Measurements from ENCODE around the gene BACH2. TPM values are rescaled to one million over a fixed set of nuclear protein-coding genes. Genes with fewer than 3 reads are reported as not detected.

BACH2 gene
- total and polyA plus RNA-seq, 2 experiments from 2014 or later, result 1.6 to 5.7 TPM

DNA sequence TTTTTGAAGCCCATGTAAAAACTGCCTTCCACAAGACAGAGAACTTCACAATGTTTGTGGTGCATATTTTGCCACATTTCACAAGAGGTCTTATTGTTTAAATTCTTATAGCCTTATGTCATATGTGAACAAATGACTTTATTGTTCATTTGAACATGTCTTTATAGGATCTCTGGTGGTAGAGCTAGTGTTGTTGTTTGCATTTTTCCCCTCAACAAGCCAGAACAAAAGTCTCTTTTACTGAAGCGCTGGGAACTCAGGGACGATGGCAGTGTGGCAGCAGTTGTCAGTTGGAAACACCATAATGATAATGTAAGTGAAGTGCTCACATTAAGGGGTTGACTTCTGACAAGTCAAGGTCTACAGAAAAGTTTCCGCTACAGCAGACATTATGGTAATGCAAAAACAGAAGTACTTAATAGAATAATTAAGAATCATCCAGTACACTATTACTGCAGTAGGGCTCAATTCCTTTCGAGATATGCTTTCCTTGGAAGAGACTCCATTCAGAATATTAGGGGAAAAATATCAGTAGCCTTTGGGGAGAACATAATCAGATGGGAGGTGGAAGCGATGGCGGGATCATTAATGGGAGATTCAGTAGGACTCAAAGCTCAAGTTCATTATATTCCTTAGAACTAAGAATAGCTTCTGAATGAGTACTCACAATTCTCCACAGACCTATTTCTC lies 222.3 kb downstream of the BACH2 start (continued):
- TF ChIP-seq, protein P1, sequence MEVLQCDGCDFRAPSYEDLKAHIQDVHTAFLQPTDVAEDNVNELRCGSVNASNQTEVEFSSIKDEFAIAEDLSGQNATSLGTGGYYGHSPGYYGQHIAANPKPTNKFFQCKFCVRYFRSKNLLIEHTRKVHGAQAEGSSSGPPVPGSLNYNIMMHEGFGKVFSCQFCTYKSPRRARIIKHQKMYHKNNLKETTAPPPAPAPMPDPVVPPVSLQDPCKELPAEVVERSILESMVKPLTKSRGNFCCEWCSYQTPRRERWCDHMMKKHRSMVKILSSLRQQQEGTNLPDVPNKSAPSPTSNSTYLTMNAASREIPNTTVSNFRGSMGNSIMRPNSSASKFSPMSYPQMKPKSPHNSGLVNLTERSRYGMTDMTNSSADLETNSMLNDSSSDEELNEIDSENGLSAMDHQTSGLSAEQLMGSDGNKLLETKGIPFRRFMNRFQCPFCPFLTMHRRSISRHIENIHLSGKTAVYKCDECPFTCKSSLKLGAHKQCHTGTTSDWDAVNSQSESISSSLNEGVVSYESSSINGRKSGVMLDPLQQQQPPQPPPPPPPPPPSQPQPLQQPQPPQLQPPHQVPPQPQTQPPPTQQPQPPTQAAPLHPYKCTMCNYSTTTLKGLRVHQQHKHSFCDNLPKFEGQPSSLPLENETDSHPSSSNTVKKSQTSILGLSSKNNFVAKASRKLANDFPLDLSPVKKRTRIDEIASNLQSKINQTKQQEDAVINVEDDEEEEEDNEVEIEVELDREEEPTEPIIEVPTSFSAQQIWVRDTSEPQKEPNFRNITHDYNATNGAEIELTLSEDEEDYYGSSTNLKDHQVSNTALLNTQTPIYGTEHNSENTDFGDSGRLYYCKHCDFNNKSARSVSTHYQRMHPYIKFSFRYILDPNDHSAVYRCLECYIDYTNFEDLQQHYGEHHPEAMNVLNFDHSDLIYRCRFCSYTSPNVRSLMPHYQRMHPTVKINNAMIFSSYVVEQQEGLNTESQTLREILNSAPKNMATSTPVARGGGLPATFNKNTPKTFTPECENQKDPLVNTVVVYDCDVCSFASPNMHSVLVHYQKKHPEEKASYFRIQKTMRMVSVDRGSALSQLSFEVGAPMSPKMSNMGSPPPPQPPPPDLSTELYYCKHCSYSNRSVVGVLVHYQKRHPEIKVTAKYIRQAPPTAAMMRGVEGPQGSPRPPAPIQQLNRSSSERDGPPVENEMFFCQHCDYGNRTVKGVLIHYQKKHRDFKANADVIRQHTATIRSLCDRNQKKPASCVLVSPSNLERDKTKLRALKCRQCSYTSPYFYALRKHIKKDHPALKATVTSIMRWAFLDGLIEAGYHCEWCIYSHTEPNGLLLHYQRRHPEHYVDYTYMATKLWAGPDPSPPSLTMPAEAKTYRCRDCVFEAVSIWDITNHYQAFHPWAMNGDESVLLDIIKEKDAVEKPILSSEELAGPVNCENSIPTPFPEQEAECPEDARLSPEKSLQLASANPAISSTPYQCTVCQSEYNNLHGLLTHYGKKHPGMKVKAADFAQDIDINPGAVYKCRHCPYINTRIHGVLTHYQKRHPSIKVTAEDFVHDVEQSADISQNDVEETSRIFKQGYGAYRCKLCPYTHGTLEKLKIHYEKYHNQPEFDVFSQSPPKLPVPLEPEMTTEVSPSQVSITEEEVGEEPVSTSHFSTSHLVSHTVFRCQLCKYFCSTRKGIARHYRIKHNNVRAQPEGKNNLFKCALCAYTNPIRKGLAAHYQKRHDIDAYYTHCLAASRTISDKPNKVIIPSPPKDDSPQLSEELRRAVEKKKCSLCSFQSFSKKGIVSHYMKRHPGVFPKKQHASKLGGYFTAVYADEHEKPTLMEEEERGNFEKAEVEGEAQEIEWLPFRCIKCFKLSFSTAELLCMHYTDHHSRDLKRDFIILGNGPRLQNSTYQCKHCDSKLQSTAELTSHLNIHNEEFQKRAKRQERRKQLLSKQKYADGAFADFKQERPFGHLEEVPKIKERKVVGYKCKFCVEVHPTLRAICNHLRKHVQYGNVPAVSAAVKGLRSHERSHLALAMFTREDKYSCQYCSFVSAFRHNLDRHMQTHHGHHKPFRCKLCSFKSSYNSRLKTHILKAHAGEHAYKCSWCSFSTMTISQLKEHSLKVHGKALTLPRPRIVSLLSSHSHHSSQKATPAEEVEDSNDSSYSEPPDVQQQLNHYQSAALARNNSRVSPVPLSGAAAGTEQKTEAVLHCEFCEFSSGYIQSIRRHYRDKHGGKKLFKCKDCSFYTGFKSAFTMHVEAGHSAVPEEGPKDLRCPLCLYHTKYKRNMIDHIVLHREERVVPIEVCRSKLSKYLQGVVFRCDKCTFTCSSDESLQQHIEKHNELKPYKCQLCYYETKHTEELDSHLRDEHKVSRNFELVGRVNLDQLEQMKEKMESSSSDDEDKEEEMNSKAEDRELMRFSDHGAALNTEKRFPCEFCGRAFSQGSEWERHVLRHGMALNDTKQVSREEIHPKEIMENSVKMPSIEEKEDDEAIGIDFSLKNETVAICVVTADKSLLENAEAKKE (CRISPR knock-in tag; IDR thresholded peaks at IDR 0.05), result no peak
- TF ChIP-seq ZNF114 (CRISPR knock-in tag; IDR thresholded peaks at IDR 0.05), result no peak
- TF ChIP-seq, protein P2, sequence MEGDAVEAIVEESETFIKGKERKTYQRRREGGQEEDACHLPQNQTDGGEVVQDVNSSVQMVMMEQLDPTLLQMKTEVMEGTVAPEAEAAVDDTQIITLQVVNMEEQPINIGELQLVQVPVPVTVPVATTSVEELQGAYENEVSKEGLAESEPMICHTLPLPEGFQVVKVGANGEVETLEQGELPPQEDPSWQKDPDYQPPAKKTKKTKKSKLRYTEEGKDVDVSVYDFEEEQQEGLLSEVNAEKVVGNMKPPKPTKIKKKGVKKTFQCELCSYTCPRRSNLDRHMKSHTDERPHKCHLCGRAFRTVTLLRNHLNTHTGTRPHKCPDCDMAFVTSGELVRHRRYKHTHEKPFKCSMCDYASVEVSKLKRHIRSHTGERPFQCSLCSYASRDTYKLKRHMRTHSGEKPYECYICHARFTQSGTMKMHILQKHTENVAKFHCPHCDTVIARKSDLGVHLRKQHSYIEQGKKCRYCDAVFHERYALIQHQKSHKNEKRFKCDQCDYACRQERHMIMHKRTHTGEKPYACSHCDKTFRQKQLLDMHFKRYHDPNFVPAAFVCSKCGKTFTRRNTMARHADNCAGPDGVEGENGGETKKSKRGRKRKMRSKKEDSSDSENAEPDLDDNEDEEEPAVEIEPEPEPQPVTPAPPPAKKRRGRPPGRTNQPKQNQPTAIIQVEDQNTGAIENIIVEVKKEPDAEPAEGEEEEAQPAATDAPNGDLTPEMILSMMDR (conservative IDR thresholded peaks at IDR 0.05; ENCODE audit: low read depth in 2 of 2), result no peak

DNA sequence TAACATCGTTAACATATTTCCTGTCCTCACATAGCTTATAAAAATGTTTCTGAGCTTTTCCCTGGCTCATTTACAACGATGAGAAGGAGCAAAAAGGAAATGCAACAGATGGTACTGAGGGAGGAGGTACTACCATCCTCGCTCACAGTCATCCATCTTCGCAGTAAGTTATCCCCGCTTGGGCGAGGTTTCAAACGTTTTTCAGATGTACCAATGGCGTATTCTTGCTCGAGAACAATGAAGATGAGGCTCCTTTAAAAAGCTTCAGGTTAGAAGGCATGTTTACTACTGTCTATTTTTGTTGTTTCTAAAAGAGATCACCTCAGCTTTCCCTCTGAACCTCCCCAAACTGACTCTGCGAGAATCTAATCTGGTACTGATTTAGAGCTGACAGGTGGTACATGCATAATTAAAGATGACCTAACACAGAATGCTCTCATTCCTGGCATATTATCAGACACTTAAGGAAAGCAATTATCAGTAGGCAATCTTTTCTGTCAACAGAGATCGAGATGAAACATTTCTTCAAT lies 223.6 kb downstream of the BACH2 start:
- Mint-ChIP-seq H3K9me3 (no peaks in the 10 kb centered on the region), H3K4me3 (no peak overlapping the region), H3K4me1 (peaks cover 19% of the 10 kb centered on the region), H3K27ac (no peak overlapping the region), H3K27me3 (ENCODE audit: insufficient read depth, low read depth, poor library complexity) (no peaks in the 10 kb centered on the region), H3K36me3 (ENCODE audit: low read depth) (no peaks in the 10 kb centered on the region)
- TF ChIP-seq, protein P1 (CRISPR knock-in tag; IDR thresholded peaks at IDR 0.05), result no peak
- TF ChIP-seq, protein P3, sequence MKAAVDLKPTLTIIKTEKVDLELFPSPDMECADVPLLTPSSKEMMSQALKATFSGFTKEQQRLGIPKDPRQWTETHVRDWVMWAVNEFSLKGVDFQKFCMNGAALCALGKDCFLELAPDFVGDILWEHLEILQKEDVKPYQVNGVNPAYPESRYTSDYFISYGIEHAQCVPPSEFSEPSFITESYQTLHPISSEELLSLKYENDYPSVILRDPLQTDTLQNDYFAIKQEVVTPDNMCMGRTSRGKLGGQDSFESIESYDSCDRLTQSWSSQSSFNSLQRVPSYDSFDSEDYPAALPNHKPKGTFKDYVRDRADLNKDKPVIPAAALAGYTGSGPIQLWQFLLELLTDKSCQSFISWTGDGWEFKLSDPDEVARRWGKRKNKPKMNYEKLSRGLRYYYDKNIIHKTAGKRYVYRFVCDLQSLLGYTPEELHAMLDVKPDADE (IDR thresholded peaks at IDR 0.05), result no peak
- H3K27ac ChIP-seq (ENCODE audit: low read depth), result no peak overlapping the region
- no peaks in the 10 kb centered on the region for H3K9me2 ChIP-seq (ENCODE audit: insufficient read depth)
- peaks cover 8% of the 10 kb centered on the region for H3K4me1 ChIP-seq (ENCODE audit: insufficient read depth)
- ATAC-seq (no peak), DNase-seq (ENCODE audit: low spot score) (no peak)
- H3K4me2 ChIP-seq, result no peak overlapping the region
- H4K20me1 ChIP-seq (replicated peaks; ENCODE audit: insufficient read depth), result no peaks in the 10 kb centered on the region
- H2AFZ ChIP-seq, result no peak overlapping the region
- no peaks in the 10 kb centered on the region for H3K27me3 ChIP-seq (ENCODE audit: insufficient read depth)
- H3K36me3 ChIP-seq (ENCODE audit: insufficient read depth), result no peaks in the 10 kb centered on the region
- H3K79me2 ChIP-seq (replicated peaks; ENCODE audit: insufficient read depth), result no peaks in the 10 kb centered on the region
- H3K4me3 ChIP-seq, result no peak overlapping the region
- no peaks in the 10 kb centered on the region for H3F3A ChIP-seq (replicated peaks; ENCODE audit: low read depth)

All from GM23338 (cell line).